ENCODE data around the gene MINK1.

MINK1 gene

GRCh38 chr17:4942760-4943508 lies 109.8 kb downstream of the MINK1 start:
- TF ChIP-seq CTCF (IDR thresholded peaks at IDR 0.05) = no peak

- no peak for TF ChIP-seq CTCF (IDR thresholded peaks at IDR 0.05)
These were observed 111.0 kb downstream of the MINK1 start for GRCh38 chr17:4944163-4944553.

- TF ChIP-seq CTCF (IDR thresholded peaks at IDR 0.05) = no peak
These were observed 111.5 kb downstream of the MINK1 start for GRCh38 chr17:4944554-4945175.

DNA sequence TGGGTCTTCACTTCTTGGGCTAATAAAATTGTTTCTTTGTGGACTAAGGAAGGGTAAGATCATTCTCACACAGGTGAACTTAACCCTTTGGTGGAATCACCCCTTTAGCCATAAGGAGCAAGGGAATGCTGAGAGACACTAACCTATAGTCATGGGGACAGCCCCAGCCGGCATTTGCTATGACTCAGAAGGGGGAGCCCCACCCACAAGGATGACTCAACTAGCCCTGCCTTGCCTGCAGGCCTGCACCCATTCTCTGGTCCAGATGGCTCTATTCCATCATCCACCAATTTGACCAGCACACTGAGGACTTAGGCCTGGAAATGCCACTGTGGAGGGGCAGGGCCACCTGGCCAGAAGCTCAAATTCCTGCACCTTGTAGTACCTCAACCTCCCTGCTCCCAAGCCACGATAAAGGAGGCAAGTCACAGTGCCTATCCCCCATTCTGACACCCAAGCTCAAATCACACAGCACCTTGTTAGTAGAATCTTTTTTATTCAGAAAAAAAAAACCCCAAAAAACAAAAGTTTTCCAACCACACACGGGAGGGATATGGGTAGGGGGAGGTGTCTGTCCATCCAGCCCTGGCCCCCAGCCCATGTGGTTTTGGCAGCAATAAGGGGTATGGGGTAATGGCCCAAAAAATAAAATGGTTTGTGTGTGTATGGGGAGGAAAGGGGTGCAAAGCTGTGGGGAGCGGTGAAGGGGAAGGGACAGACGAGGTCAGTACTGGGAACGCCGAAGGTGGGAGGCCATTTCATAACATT lies 112.2 kb downstream of the MINK1 start:
- TF ChIP-seq CTCF (IDR thresholded peaks at IDR 0.05) = no peak

DNA sequence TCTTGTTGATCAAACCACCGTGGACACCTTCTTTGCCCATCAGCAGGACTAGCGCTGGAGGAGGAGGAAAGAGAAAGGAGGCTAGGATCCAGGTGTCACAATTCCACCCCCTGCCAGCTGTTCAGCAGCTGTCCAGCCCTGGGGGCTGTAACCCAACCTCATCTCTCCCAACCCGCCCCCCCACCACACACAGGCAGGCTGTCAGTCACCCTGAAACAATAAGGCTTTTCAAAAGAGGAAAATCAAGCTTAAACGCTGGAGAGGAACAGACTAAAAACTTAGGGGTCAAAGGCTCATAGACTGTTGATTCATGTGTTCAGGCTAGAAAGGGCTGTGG lies 112.8 kb downstream of the MINK1 start:
- no peak for TF ChIP-seq CTCF (IDR thresholded peaks at IDR 0.05)

DNA sequence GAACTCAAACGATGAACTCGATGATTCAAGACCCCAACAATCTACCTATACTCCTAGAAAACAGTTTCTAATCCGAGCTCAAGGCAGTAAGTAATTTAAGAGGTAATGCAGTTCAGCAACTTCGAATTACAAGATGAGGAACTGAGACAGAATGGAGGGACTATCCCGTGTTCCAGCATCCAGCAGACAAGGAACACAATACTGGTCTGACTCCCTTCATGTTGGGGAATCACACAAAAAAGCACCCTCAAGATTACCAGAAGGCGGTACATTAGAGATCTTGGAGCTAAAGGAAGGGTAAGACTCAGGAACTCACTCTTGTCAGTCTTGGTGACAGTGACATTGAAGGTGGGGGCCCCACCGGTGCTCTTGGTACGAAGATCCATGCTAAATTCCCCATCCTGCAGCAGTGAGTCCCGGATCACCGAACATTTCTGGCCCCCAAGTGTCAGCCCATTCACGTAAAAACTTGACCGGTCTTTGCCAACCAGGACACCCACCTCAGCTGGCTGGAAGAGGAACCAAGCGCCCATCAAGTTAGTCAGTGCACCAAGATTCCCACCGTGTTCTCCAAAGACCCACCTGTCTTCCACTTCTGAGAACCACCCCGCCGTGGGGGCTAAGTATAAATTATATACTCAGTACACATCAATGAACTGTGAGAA lies 113.3 kb downstream of the MINK1 start:
- no peak for TF ChIP-seq CTCF (IDR thresholded peaks at IDR 0.05)

- TF ChIP-seq CTCF (IDR thresholded peaks at IDR 0.05) = no peak
These were observed 113.9 kb downstream of the MINK1 start for GRCh38 chr17:4947010-4947410.
